Progenitor cell of endocrine pancreas (in vitro differentiated cells): ENCODE data around the gene CERS1. TPM values are rescaled to one million over a fixed set of nuclear protein-coding genes. Genes with fewer than 3 reads are reported as not detected.

Source experiments
- DNase-seq: peaks from one replicate; pipeline ENCODE4 v3.0.0; 2021; ENCODE audit warnings: low spot score; ENCODE audit not compliant: unreplicated experiment
- H3K27ac Mint-ChIP-seq: 2 replicates; pipeline ENCODE4 v1.8.0; 2021; ENCODE audit warnings: mild to moderate bottlenecking, moderate library complexity, mixed read lengths
- H3K27me3 Mint-ChIP-seq: 2 replicates; pipeline ENCODE4 v1.8.0; 2021; ENCODE audit warnings: mixed read lengths
- H3K36me3 Mint-ChIP-seq: 2 replicates; pipeline ENCODE4 v1.8.0; 2022; ENCODE audit warnings: mixed read lengths; ENCODE audit not compliant: insufficient read depth
- H3K4me1 Mint-ChIP-seq: 2 replicates; pipeline ENCODE4 v1.8.0; 2021; ENCODE audit warnings: low read depth, mixed read lengths
- H3K4me3 Mint-ChIP-seq: 2 replicates; pipeline ENCODE4 v1.8.0; 2021; ENCODE audit warnings: low read depth, mild to moderate bottlenecking, moderate library complexity, mixed read lengths
- H3K9me3 Mint-ChIP-seq: 2 replicates; pipeline ENCODE4 v1.8.0; 2021; ENCODE audit warnings: low read depth, mixed read lengths
- total RNA-seq: library from RNA; stranded (reverse); gene quantifications from 2 replicates; pipeline ENCODE4 v1.2.1, GENCODE V29; 2021
- TF ChIP-seq, protein P1 (sequence below): fragments of 200-600 bp; sonication (generic); IDR thresholded peaks from one replicate; pipeline ENCODE4 v1.5.0; 2021; ENCODE audit warnings: antibody characterized with exemption, mild to moderate bottlenecking; ENCODE audit not compliant: unreplicated experiment

The CERS1 gene
- total RNA-seq, 1 donor from 2014 or later: 20.9 TPM

DNA sequence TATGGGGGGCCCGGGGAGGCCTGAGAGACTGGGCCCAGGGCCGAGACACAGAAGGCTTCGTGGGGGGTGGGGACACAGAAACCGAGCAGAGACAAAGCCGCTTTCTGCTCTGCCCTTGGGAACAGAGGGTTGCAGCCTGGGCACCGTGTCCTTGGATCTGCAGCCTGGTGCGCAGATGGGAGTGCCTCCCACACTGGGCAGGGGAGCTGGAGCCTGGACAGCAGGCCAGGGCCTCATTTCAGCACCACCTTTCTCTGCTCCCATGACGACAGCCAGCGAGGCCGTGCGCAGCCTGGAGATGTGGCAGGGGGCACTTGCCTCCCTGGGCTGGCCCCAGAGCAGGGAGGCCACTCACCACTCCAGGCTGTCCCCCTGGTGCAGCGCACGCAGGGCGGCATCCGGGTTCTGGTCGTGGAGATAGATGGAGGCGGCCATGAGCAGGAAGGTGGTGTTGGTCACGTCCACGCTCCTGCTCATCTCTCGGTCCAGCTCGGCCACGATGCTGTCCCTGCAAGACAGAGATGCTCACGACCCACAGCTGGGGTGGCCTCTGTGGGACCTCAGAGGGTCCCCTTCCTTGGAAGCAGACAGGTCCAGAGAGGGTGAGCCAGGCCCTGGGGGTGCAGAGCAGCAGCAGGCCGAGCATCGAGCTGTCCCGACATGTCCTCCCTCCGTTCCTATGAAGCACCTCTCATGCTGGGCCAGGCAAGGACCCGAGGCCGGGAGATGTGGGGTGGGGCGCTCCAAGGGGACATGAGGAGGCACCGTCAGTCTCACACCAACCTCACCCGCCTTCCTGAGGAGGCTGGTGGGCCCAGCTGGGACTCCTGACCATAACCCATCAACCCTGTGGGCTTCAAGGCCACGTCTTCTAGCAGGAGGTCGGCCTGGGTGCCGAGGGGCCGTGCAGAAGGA, 10.9 kb upstream of the CERS1 start:
- H3K9me3 Mint-ChIP-seq: no peaks in the 10 kb centered on the region
- TF ChIP-seq, protein P1, sequence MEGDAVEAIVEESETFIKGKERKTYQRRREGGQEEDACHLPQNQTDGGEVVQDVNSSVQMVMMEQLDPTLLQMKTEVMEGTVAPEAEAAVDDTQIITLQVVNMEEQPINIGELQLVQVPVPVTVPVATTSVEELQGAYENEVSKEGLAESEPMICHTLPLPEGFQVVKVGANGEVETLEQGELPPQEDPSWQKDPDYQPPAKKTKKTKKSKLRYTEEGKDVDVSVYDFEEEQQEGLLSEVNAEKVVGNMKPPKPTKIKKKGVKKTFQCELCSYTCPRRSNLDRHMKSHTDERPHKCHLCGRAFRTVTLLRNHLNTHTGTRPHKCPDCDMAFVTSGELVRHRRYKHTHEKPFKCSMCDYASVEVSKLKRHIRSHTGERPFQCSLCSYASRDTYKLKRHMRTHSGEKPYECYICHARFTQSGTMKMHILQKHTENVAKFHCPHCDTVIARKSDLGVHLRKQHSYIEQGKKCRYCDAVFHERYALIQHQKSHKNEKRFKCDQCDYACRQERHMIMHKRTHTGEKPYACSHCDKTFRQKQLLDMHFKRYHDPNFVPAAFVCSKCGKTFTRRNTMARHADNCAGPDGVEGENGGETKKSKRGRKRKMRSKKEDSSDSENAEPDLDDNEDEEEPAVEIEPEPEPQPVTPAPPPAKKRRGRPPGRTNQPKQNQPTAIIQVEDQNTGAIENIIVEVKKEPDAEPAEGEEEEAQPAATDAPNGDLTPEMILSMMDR: no peak
- H3K4me1 Mint-ChIP-seq: no peaks in the 10 kb centered on the region
- H3K4me3 Mint-ChIP-seq: no peak overlapping the region
- DNase-seq: no peak
- H3K27ac Mint-ChIP-seq: no peak overlapping the region
- H3K36me3 Mint-ChIP-seq: no peaks in the 10 kb centered on the region
- no peaks in the 10 kb centered on the region for H3K27me3 Mint-ChIP-seq

DNA sequence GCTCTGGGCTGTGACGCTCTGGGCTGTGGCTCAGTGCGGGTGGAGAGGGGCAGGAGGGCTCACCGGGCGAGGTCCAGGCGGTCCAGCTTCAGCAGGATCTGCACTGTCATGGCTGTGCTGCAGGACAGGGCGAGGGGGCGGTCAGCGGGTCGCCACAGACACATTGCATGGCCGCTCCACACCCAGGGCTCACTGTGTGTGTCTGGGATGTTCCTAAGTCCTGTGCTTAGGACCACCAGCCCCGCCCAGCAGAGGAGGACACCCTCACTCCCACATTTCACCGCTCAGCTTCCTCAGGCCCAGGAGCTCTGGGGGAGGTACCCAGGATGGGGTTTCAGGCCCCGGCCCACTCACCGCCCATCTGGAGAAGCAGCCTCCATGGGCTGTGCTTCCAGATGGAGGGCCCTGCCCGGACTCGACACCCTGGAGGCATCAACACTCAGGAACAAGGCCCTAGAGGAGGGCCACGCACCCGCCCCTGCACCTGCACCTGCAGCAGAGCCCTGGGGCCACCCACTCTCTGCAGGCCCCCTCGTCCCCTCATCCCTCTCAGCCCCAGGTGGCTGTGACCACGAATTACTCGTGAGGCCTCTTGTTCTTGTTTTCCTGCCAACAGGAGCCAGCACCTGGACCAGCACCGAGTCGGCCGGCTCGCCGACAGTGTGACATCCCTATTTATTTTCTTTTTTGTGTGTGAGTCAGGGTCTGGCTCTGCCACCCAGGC, 9.7 kb upstream of the CERS1 start:
- Mint-ChIP-seq H3K9me3 (no peaks in the 10 kb centered on the region), H3K36me3 (peaks cover 4% of the 10 kb centered on the region), H3K27me3 (no peaks in the 10 kb centered on the region), H3K4me3 (no peak overlapping the region), H3K4me1 (no peaks in the 10 kb centered on the region), H3K27ac (no peak overlapping the region)
- TF ChIP-seq, protein P1: no peak
- DNase-seq: no peak

DNA sequence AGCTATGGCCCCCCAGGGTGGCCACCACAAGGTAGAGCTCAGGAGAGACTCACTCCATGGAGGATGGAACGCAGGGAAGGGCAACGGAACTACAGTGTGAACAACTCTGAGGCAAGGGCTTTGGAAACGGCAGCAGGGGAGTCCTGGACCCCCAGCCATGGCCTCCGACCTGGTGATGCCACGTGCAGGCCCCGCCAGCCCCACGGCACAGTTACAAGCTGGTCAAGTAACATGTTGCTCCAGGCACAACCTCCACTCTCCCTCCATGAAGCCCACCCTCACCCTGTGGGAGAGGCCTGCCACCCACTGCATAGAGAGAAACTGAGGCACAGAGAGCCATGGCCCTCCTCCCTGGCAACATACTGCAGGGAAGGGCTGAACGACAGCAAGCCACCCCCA, 9.1 kb upstream of the CERS1 start:
- no peak for DNase-seq
- Mint-ChIP-seq H3K27ac (no peak overlapping the region), H3K27me3 (no peaks in the 10 kb centered on the region), H3K4me3 (no peak overlapping the region), H3K9me3 (no peaks in the 10 kb centered on the region), H3K4me1 (no peaks in the 10 kb centered on the region), H3K36me3 (peaks cover 4% of the 10 kb centered on the region)
- TF ChIP-seq, protein P1: no peak

DNA sequence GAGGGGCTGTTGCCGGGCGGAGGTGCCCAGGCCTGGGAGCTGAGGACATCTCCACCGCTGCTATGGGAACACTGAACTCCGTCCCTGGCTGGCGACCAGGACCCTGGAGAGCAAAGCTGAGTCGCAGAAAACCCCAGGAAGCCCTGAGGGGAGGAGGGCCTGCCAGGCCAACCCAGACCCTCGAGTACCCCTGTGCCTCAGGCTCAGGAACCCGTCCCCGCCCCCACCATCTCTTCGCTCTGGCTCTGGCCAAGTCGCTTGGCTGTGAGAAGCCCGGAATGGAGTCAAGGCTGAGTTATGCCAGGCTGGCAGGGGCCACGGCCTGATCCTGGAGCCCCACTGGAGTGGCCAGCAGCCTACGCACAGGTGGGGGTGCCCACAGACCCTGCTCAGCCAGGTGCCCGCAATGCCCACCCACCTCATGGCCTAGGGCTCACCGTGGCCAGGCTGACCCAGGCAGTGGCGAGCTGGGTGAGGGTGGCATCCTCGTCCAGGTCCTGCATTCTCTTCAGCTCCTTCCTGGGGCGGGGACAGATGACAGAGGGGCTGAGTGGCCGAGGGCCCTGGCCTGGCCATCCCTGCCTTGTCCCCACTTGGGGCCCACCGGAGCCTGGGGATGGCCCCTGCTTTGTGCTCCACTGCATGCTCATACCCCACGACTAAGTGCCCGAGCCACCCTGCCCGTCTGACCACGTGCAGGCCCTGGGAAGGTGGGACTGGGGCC, 8.5 kb upstream of the CERS1 start:
- TF ChIP-seq, protein P1: no peak
- H3K4me1 Mint-ChIP-seq: no peaks in the 10 kb centered on the region
- H3K36me3 Mint-ChIP-seq: peaks cover 4% of the 10 kb centered on the region
- no peaks in the 10 kb centered on the region for H3K9me3 Mint-ChIP-seq
- H3K27me3 Mint-ChIP-seq: no peaks in the 10 kb centered on the region
- DNase-seq: no peak
- no peak overlapping the region for H3K27ac Mint-ChIP-seq
- H3K4me3 Mint-ChIP-seq: no peak overlapping the region
